Right lobe of liver (tissue), 6 donors: ENCODE measurements around the gene TNFAIP1. TPM values are rescaled to one million over a fixed set of nuclear protein-coding genes. Genes with fewer than 3 reads are reported as not detected.

Experiments used
- ATAC-seq, 4 donors: fragments of 200-7000 bp; cut with Tn5 transposase; one replicate each; pipeline ENCODE4 v1.9.1; 2020; ENCODE audit warnings: mild to moderate bottlenecking in 4 of 4, moderate library complexity in 4 of 4
- DNase-seq, 3 donors: peaks; one replicate each; pipeline ENCODE4 v3.0.0-alpha.2; 2020
- H3K27ac ChIP-seq, 3 donors: fragments of 200-600 bp; one replicate each; pipeline ENCODE4 v1.8.0; 2022
- H3K27me3 ChIP-seq, 2 donors: fragments of 200-600 bp; one replicate each; pipeline ENCODE4 v1.8.0; 2022
- H3K36me3 ChIP-seq, 4 donors: fragments of 200-600 bp; sonication (generic) in 1 of 4; one replicate each; pipeline versions ENCODE4 v1.5.1 to v1.8.0; 2017 to 2022; ENCODE audit warnings: control low read depth in 1 of 4
- H3K4me1 ChIP-seq, 4 donors: fragments of 200-600 bp; sonication (generic) in 1 of 4; one replicate each; pipeline versions ENCODE4 v1.5.1 to v1.8.0; 2017 to 2022; ENCODE audit warnings: control low read depth in 1 of 4
- H3K4me3 ChIP-seq, 3 donors: fragments of 200-600 bp; one replicate each; pipeline ENCODE4 v1.8.0; 2022
- H3K9me3 ChIP-seq, 4 donors: fragments of 200-600 bp; sonication (generic) in 1 of 4; one replicate each; pipeline versions ENCODE4 v1.5.1 to v1.8.0; 2017 to 2022; ENCODE audit warnings: control low read depth in 1 of 4
- POLR2A ChIP-seq: fragments of 450-650 bp; IDR thresholded peaks from one replicate; pipeline ENCODE4 v1.6.1; 2017; ENCODE audit warnings: antibody characterized with exemption, mild to moderate bottlenecking
- WGBS: methylation state at CpG from one replicate; pipeline ENCODE4 v1.1.6; 2018; ENCODE audit warnings: low coverage, low lambda C conversion rate; ENCODE audit not compliant: insufficient coverage; ENCODE audit errors: missing lambda C conversion rate; 5-methylcytosine and 5-hydroxymethylcytosine counted together
- intact Hi-C, 2 donors: fragments of 100-400 bp; cut with DNase I; formaldehyde crosslinking; loops; one replicate each; pipeline versions ENCODE4 v1.11.2 to v1.14.1; 2022
- total RNA-seq, 6 experiments: library from RNA; depleted of rRNA in 2 of 6; stranded (reverse); fragments of >200 nt in 2 of 6; fragmentation: NEBNext Ultra II Directional in 3 of 6; extraction: Animal tissue kit (Norgen Biotek cat#: 25700) in 3 of 6; gene quantifications; one replicate each; pipeline versions ENCODE4 v1.1.0 to v1.2.4, GENCODE V29; 2016 to 2023
- TF ChIP-seq, protein P1 (sequence below), 4 donors: fragments of 200-600 bp in 3 of 4; fragments of 450-650 bp in 1 of 4; IDR thresholded peaks; one replicate each; pipeline versions ENCODE4 v1.5.1 to v1.8.0; 2016 to 2022; ENCODE audit warnings: antibody characterized with exemption in 4 of 4, mild to moderate bottlenecking in 2 of 4
- donor health status: DM: no; HTN: yes; CAD: no.
- donor health status: DM: no; HTN: no; CAD: no.
- donor health status: DM: no; HTN: no; CAD: no.
- donor health status: DM: no; HTN: yes; CAD: no.
- donor health status: DM: no; HTN: yes; CAD: no.

The TNFAIP1 gene
- total RNA-seq, 6 experiments from 2014 or later = 32.3 to 87.6 (median 38.2) TPM

DNA sequence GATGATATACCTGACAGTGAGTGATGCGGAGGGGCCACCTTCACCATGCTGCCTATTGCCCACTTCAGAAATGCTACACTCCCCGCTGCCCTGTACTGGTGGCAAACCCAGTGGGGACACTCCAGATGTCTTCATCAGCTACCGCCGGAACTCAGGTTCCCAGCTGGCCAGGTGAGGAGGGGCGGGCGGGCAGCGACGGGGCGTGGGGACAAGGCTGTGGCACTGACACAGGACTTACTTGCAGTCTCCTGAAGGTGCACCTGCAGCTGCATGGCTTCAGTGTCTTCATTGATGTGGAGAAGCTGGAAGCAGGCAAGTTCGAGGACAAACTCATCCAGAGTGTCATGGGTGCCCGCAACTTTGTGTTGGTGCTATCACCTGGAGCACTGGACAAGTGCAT lies 52.5 kb downstream of the TNFAIP1 start:
- H3K27me3 ChIP-seq = no peaks in the 10 kb centered on the region
- intact Hi-C loops = no loop called here
- H3K4me3 ChIP-seq = no peak overlapping the region
- H3K4me1 ChIP-seq = peaks cover 0 to 7% (median 0%) of the 10 kb centered on the region in 4 donors
- no peak overlapping the region for H3K27ac ChIP-seq
- H3K36me3 ChIP-seq = peaks cover 0 to 18% (median 4%) of the 10 kb centered on the region in 4 donors
- TF ChIP-seq, protein P1, sequence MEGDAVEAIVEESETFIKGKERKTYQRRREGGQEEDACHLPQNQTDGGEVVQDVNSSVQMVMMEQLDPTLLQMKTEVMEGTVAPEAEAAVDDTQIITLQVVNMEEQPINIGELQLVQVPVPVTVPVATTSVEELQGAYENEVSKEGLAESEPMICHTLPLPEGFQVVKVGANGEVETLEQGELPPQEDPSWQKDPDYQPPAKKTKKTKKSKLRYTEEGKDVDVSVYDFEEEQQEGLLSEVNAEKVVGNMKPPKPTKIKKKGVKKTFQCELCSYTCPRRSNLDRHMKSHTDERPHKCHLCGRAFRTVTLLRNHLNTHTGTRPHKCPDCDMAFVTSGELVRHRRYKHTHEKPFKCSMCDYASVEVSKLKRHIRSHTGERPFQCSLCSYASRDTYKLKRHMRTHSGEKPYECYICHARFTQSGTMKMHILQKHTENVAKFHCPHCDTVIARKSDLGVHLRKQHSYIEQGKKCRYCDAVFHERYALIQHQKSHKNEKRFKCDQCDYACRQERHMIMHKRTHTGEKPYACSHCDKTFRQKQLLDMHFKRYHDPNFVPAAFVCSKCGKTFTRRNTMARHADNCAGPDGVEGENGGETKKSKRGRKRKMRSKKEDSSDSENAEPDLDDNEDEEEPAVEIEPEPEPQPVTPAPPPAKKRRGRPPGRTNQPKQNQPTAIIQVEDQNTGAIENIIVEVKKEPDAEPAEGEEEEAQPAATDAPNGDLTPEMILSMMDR (IDR thresholded peaks at IDR 0.05) = no peak
- TF ChIP-seq POLR2A = no peak
- DNase-seq = no peak
- WGBS = 100% methylated on average over 1 of the region's 11 CpGs
- no peak for ATAC-seq
- H3K9me3 ChIP-seq = no peaks in the 10 kb centered on the region

DNA sequence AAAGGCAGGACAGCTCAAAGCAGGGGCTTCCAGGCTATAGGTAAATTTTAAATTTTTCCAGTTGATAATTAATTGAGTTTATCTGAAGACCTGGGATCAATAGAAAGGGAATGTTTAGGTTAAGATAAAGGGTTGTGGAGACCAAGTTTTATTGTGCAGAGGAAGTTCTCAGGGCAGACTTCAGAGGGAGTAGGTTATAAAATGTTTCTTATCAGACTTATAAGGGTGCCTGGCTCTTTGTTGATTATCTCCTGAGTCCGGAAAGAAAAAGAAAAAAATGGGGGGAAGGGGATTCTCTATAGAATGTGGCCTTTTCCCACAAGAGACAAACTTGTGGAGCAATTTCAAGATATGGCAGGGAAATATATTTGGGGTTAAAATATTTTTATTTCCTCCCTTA lies 54.6 kb downstream of the TNFAIP1 start:
- no peak overlapping the region for H3K4me3 ChIP-seq
- no peak for DNase-seq
- no peaks in the 10 kb centered on the region for H3K27me3 ChIP-seq
- no peaks in the 10 kb centered on the region for H3K4me1 ChIP-seq
- intact Hi-C loops = no loop called here
- H3K9me3 ChIP-seq = no peaks in the 10 kb centered on the region
- 50% methylated on average over 1 of the region's 1 CpG for WGBS
- H3K36me3 ChIP-seq = peaks cover 0 to 18% (median 4%) of the 10 kb centered on the region in 4 donors
- no peak overlapping the region for H3K27ac ChIP-seq
- no peak for ATAC-seq
- TF ChIP-seq POLR2A = no peak
- TF ChIP-seq, protein P1 (IDR thresholded peaks at IDR 0.05) = no peak

DNA sequence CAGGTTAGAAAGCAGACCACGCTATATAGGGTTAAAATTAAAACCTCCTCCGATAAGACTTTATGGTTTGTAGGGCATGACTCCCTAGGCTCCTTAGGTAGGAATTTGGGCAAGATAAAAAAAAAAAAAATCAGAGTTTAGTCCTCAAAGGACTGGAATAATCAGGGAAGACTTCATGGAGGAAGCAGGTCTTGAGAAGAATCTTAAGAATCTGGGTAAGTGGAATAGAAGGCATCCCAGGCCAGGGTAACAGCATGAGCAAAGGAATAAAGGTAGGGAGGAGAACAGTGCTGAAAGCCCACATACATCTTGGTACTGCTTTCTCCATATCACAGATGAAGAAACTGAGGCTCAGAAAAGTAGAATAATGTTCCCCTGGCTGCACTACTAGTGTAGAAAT lies 55.0 kb downstream of the TNFAIP1 start:
- TF ChIP-seq, protein P1 (IDR thresholded peaks at IDR 0.05) = no peak
- no peak for TF ChIP-seq POLR2A
- H3K27ac ChIP-seq = no peak overlapping the region
- ATAC-seq = no peak
- H3K27me3 ChIP-seq = no peaks in the 10 kb centered on the region
- peaks cover 0 to 19% (median 4%) of the 10 kb centered on the region in 4 donors for H3K36me3 ChIP-seq
- H3K4me3 ChIP-seq = no peak overlapping the region
- H3K4me1 ChIP-seq = no peaks in the 10 kb centered on the region
- DNase-seq = no peak
- intact Hi-C loops = no loop called here
- no peaks in the 10 kb centered on the region for H3K9me3 ChIP-seq
- 86% methylated on average over 2 of the region's 2 CpGs for WGBS

DNA sequence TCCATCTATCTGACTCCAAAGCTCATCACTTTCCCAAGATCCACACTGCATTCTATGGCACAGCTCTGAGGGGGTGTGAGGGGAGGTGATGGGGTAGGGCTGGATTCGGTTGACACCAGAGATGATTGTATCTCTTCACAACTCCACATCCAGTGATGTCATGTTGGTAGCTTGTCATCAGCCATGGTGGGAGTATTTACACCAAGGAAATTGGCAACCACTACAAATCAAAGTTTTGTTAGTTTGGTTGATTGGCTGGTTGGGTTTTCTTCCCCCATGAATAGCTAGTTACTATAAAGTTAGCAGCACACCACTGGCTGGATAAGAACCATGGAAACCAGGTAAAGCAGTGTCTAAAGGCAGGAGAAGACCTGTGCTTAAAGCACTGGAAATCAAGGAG lies 55.4 kb downstream of the TNFAIP1 start:
- no peak for ATAC-seq
- intact Hi-C loops = no loop called here
- Histone ChIP-seq H3K9me3 (no peaks in the 10 kb centered on the region), H3K27me3 (no peaks in the 10 kb centered on the region), H3K36me3 (peaks cover 0 to 24% (median 4%) of the 10 kb centered on the region in 4 donors), H3K4me3 (no peak overlapping the region), H3K4me1 (no peaks in the 10 kb centered on the region), H3K27ac (no peak overlapping the region)
- no peak for DNase-seq
- TF ChIP-seq, protein P1 (IDR thresholded peaks at IDR 0.05) = no peak
- TF ChIP-seq POLR2A = no peak
- WGBS = no CpG with 5 or more reads among the region's 1 CpG

DNA sequence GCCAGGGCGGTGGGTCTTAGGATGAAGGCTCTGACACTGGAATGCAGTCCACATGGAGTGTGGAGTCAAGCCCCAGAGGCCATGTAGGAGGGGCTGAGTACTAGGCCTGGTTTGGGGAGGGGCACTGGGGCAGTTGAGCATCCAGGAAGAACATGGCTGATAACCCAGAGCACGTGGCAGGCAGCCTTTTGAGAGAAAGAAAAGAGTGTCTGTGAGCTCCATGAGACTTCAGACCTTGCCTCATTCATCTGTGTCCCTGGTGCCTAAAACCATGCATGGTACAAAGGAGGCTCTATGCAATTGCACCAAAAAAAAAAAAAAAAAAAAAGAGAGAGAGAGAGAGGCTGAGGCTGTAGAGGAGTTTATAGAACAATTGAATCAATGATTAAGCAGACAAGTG lies 55.8 kb downstream of the TNFAIP1 start:
- 90% methylated on average over 2 of the region's 2 CpGs for WGBS
- intact Hi-C loops = no loop called here
- Histone ChIP-seq H3K4me1 (no peaks in the 10 kb centered on the region), H3K27me3 (no peaks in the 10 kb centered on the region), H3K36me3 (peaks cover 0 to 25% (median 4%) of the 10 kb centered on the region in 4 donors), H3K9me3 (no peaks in the 10 kb centered on the region), H3K27ac (no peak overlapping the region), H3K4me3 (no peak overlapping the region)
- ATAC-seq = no peak
- TF ChIP-seq, protein P1 (IDR thresholded peaks at IDR 0.05) = no peak
- TF ChIP-seq POLR2A = no peak
- DNase-seq = no peak
